WTC11 (cell line): ENCODE data around the gene NCKAP5. TPM values are rescaled to one million over a fixed set of nuclear protein-coding genes. Genes with fewer than 3 reads are reported as not detected.

Experiments
- ATAC-seq: fragments of 200-7000 bp; cut with Tn5 transposase; 2 replicates; pipeline ENCODE4 v1.10.0; 2021; ENCODE audit warnings: mild to moderate bottlenecking, moderate library complexity
- CTCF ChIA-PET: fragments of 300-600 bp; sonication (Branson Sonifier 250); formaldehyde crosslinking; loops from one replicate; lab custom pipeline; 2021; ENCODE audit warnings: antibody characterized with exemption; lab: Charles Lee
- POLR2A ChIA-PET: fragments of 350-600 bp; sonication (Branson Sonifier 250); formaldehyde crosslinking; loops from one replicate; lab custom pipeline; 2021; ENCODE audit warnings: antibody characterized with exemption; lab: Charles Lee
- DNase-seq: peaks from one replicate; pipeline ENCODE4 v3.0.0; 2021; ENCODE audit warnings: low spot score
- H3K27ac Mint-ChIP-seq: 2 replicates; pipeline ENCODE4 v1.8.0; 2021; ENCODE audit warnings: mixed read lengths
- H3K27me3 Mint-ChIP-seq: 2 replicates; pipeline ENCODE4 v1.8.0; 2021; ENCODE audit warnings: low read depth, mild to moderate bottlenecking, moderate library complexity, mixed read lengths
- H3K36me3 Mint-ChIP-seq: 2 replicates; pipeline ENCODE4 v1.8.0; 2021; ENCODE audit warnings: mixed read lengths
- H3K4me1 Mint-ChIP-seq: 2 replicates; pipeline ENCODE4 v1.8.0; 2022; ENCODE audit warnings: mixed read lengths
- H3K4me3 Mint-ChIP-seq: 2 replicates; pipeline ENCODE4 v1.8.0; 2021; ENCODE audit warnings: mild to moderate bottlenecking, moderate library complexity, mixed read lengths
- H3K9me3 Mint-ChIP-seq: 2 replicates; pipeline ENCODE4 v1.8.0; 2021; ENCODE audit warnings: mixed read lengths
- CREB1 ChIP-seq: sonication (generic); formaldehyde crosslinking; IDR thresholded peaks from 2 replicates; pipeline ENCODE4 v1.8.0; 2023; ENCODE audit warnings: mild to moderate bottlenecking, missing genetic modification reagents
- GABPB1 ChIP-seq: sonication (generic); formaldehyde crosslinking; IDR thresholded peaks from 2 replicates; pipeline ENCODE4 v1.8.1; 2023; ENCODE audit warnings: mild to moderate bottlenecking, missing genetic modification reagents
- IRF2 ChIP-seq: sonication (generic); formaldehyde crosslinking; IDR thresholded peaks from 2 replicates; pipeline ENCODE4 v1.8.0; 2022; ENCODE audit warnings: low read depth, missing genetic modification reagents, borderline replicate concordance
- MXD4 ChIP-seq: fragments of 250-450 bp; sonication (Bioruptor Pico); IDR thresholded peaks from 2 replicates; pipeline ENCODE4 v1.8.0; 2021; ENCODE audit warnings: mild to moderate bottlenecking, moderate library complexity, borderline replicate concordance
- NFATC4 ChIP-seq: fragments of 250-450 bp; sonication (Bioruptor Pico); IDR thresholded peaks from 2 replicates; pipeline ENCODE4 v1.9.0; 2021; ENCODE audit warnings: mild to moderate bottlenecking
- NFYB ChIP-seq: sonication (generic); formaldehyde crosslinking; conservative IDR thresholded peaks from 2 replicates; pipeline ENCODE4 v1.8.0; 2022; ENCODE audit warnings: low read depth, missing genetic modification reagents
- RORB ChIP-seq: fragments of 250-450 bp; sonication (Bioruptor Pico); IDR thresholded peaks from 2 replicates; pipeline ENCODE4 v1.9.0; 2021; ENCODE audit warnings: mild to moderate bottlenecking
- SMAD4 ChIP-seq: sonication (generic); formaldehyde crosslinking; IDR thresholded peaks from 2 replicates; pipeline ENCODE4 v1.8.0; 2022; ENCODE audit warnings: mild to moderate bottlenecking, missing genetic modification reagents
- SP1 ChIP-seq: sonication (generic); formaldehyde crosslinking; conservative IDR thresholded peaks from 2 replicates; pipeline ENCODE4 v1.8.1; 2022; ENCODE audit warnings: missing genetic modification reagents
- ZNF317 ChIP-seq: sonication (generic); formaldehyde crosslinking; IDR thresholded peaks from 2 replicates; pipeline ENCODE4 v1.8.1; 2023; ENCODE audit warnings: low read depth, mild to moderate bottlenecking, moderate library complexity, missing genetic modification reagents, borderline replicate concordance
- ZNF423 ChIP-seq: fragments of 250-450 bp; sonication (Bioruptor Pico); IDR thresholded peaks from 2 replicates; pipeline ENCODE4 v2.1.2; 2022; ENCODE audit warnings: mild to moderate bottlenecking, moderate library complexity
- ZNF671 ChIP-seq: fragments of 250-450 bp; sonication (Bioruptor Pico); IDR thresholded peaks from 2 replicates; pipeline ENCODE4 v1.8.0; 2021; ENCODE audit warnings: mild to moderate bottlenecking
- total RNA-seq: library from RNA; stranded (reverse); gene quantifications from 3 replicates; pipeline ENCODE4 v1.2.3, GENCODE V29; 2021
- TF ChIP-seq, protein P1 (sequence below): fragments of 250-450 bp; sonication (Bioruptor Pico); IDR thresholded peaks from 2 replicates; pipeline ENCODE4 v1.9.0; 2021; ENCODE audit warnings: mild to moderate bottlenecking
- TF ChIP-seq, protein P2 (sequence below): sonication (generic); formaldehyde crosslinking; IDR thresholded peaks from 2 replicates; pipeline ENCODE4 v1.8.1; 2023; ENCODE audit warnings: mild to moderate bottlenecking, missing genetic modification reagents
- TF ChIP-seq, protein P3 (sequence below): sonication (generic); formaldehyde crosslinking; IDR thresholded peaks from 2 replicates; pipeline ENCODE4 v1.8.0; 2022; ENCODE audit warnings: mild to moderate bottlenecking, missing genetic modification reagents
- TF ChIP-seq, protein P4 (sequence below): fragments of 250-450 bp; sonication (Bioruptor Pico); IDR thresholded peaks from 2 replicates; pipeline ENCODE4 v2.1.2; 2022; ENCODE audit warnings: mild to moderate bottlenecking, moderate library complexity
- TF ChIP-seq, protein P5 (sequence below): fragments of 200-600 bp; IDR thresholded peaks from 2 replicates; pipeline ENCODE4 v1.8.0; 2022; ENCODE audit warnings: antibody characterized with exemption
- TF ChIP-seq, protein P6 (sequence below): sonication (generic); formaldehyde crosslinking; IDR thresholded peaks from 2 replicates; pipeline ENCODE4 v1.8.1; 2023; ENCODE audit warnings: mild to moderate bottlenecking, missing genetic modification reagents

The NCKAP5 gene
- total RNA-seq, 1 experiment from 2014 or later: 0.55 TPM

DNA sequence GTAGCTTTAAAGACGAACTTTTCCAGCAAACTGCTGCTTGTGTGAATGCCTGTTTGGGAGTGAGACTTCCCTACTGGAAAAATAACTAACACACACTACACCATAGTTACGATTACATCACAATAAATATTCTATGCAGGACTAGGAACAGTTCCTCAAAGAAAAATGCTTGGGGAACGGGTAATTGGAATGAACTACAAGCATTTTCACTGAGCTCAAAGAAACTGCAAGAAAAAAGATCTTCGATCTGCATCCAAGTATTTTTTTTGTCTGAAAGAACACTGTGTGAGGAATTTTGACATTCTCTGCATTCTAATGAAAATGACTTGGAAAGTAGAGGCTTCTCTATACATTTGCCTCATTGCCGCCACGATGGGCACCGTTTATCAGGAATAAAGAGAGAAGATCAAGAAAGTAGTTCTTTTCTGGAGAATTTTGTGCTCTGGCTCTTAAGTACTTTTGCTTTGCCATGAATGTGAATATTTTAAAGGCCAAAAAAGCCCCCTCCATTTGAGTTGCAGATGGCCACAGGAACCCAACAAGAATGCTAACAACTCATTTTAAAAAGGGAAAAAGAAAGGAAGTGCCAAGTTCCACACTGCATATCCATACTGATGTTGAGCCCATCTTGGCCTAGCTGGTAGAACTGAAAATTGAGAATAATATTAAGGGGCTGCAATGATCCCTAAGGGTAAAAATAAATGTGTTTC, 911.8 kb downstream of the NCKAP5 start (continued):
- TF ChIP-seq, protein P1, sequence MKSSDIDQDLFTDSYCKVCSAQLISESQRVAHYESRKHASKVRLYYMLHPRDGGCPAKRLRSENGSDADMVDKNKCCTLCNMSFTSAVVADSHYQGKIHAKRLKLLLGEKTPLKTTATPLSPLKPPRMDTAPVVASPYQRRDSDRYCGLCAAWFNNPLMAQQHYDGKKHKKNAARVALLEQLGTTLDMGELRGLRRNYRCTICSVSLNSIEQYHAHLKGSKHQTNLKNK (CRISPR knock-in tag): no peak
- TF ChIP-seq, all 79 proteins: peak for 0

DNA sequence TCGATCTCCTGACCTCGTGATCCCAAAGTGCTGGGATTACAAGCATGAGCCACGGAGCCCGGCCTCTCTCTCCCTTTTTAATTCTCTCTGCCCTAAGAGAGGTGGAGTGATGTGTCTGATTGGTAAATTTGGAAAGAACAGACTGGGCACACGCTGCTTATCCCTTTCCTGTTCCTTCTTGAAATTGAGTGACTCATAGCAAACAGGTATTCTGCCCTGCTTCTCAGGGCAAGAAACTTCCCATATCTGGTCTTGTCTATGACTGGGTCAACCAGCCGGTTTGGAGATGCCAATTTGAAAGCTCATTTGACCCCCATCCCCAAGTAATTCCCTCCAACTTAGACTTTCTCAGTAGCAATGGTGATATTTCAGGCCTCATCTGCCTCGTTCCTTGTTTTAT, 913.3 kb downstream of the NCKAP5 start:
- CTCF ChIA-PET: no interaction called here
- no peak for DNase-seq
- Mint-ChIP-seq H3K9me3 (no peaks in the 10 kb centered on the region), H3K4me1 (peaks cover 14% of the 10 kb centered on the region), H3K27ac (no peak overlapping the region), H3K36me3 (no peaks in the 10 kb centered on the region), H3K4me3 (no peak overlapping the region), H3K27me3 (no peaks in the 10 kb centered on the region)
- POLR2A ChIA-PET: no interaction called here
- ATAC-seq: no peak
- TF ChIP-seq, protein P2, sequence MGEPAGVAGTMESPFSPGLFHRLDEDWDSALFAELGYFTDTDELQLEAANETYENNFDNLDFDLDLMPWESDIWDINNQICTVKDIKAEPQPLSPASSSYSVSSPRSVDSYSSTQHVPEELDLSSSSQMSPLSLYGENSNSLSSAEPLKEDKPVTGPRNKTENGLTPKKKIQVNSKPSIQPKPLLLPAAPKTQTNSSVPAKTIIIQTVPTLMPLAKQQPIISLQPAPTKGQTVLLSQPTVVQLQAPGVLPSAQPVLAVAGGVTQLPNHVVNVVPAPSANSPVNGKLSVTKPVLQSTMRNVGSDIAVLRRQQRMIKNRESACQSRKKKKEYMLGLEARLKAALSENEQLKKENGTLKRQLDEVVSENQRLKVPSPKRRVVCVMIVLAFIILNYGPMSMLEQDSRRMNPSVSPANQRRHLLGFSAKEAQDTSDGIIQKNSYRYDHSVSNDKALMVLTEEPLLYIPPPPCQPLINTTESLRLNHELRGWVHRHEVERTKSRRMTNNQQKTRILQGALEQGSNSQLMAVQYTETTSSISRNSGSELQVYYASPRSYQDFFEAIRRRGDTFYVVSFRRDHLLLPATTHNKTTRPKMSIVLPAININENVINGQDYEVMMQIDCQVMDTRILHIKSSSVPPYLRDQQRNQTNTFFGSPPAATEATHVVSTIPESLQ (CRISPR knock-in tag): no peak
- TF ChIP-seq NFYB: no peak
- TF ChIP-seq SMAD4 (CRISPR knock-in tag): no peak
- no peak for TF ChIP-seq RORB
- TF ChIP-seq IRF2: no peak
- no peak for TF ChIP-seq GABPB1
- no peak for TF ChIP-seq ZNF317
- TF ChIP-seq MXD4 (CRISPR knock-in tag): no peak
- TF ChIP-seq, protein P3, sequence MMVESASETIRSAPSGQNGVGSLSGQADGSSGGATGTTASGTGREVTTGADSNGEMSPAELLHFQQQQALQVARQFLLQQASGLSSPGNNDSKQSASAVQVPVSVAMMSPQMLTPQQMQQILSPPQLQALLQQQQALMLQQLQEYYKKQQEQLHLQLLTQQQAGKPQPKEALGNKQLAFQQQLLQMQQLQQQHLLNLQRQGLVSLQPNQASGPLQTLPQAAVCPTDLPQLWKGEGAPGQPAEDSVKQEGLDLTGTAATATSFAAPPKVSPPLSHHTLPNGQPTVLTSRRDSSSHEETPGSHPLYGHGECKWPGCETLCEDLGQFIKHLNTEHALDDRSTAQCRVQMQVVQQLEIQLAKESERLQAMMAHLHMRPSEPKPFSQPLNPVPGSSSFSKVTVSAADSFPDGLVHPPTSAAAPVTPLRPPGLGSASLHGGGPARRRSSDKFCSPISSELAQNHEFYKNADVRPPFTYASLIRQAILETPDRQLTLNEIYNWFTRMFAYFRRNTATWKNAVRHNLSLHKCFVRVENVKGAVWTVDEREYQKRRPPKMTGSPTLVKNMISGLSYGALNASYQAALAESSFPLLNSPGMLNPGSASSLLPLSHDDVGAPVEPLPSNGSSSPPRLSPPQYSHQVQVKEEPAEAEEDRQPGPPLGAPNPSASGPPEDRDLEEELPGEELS (CRISPR knock-in tag): no peak
- no peak for TF ChIP-seq ZNF671 (CRISPR knock-in tag)
- TF ChIP-seq CREB1 (CRISPR knock-in tag): no peak

DNA sequence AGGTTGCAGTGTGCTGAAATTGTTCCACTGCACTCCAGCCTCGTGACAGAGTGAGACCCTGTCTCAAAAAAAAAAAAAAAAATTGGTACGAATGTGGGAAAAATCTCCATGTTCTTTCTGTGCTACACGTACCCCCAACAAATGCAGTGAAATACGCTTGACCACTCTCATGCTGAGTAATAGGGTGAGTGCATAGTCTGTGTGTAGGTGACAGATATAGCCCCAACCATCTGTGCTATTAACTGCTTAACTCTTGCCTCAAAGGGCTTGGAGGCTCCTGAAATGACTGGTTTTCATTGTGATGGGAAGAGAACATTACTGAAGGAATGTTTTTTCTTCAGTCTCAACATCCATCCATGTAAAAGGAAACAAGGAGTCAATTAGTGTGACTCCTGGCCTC, 913.9 kb downstream of the NCKAP5 start:
- H3K4me1 Mint-ChIP-seq: peaks cover 14% of the 10 kb centered on the region
- ATAC-seq (no peak), DNase-seq (no peak)
- H3K27ac Mint-ChIP-seq: no peak overlapping the region
- H3K27me3 Mint-ChIP-seq: no peaks in the 10 kb centered on the region
- no peaks in the 10 kb centered on the region for H3K9me3 Mint-ChIP-seq
- POLR2A ChIA-PET: no interaction called here
- TF ChIP-seq NFATC4 (CRISPR knock-in tag) (no peak), ZNF423 (CRISPR knock-in tag) (no peak), ZNF317 (no peak), SP1 (no peak)
- TF ChIP-seq, protein P4, sequence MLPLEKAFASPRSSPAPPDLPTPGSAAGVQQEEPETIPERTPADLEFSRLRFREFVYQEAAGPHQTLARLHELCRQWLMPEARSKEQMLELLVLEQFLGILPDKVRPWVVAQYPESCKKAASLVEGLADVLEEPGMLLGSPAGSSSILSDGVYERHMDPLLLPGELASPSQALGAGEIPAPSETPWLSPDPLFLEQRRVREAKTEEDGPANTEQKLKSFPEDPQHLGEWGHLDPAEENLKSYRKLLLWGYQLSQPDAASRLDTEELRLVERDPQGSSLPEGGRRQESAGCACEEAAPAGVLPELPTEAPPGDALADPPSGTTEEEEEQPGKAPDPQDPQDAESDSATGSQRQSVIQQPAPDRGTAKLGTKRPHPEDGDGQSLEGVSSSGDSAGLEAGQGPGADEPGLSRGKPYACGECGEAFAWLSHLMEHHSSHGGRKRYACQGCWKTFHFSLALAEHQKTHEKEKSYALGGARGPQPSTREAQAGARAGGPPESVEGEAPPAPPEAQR: no peak
- TF ChIP-seq, protein P5, sequence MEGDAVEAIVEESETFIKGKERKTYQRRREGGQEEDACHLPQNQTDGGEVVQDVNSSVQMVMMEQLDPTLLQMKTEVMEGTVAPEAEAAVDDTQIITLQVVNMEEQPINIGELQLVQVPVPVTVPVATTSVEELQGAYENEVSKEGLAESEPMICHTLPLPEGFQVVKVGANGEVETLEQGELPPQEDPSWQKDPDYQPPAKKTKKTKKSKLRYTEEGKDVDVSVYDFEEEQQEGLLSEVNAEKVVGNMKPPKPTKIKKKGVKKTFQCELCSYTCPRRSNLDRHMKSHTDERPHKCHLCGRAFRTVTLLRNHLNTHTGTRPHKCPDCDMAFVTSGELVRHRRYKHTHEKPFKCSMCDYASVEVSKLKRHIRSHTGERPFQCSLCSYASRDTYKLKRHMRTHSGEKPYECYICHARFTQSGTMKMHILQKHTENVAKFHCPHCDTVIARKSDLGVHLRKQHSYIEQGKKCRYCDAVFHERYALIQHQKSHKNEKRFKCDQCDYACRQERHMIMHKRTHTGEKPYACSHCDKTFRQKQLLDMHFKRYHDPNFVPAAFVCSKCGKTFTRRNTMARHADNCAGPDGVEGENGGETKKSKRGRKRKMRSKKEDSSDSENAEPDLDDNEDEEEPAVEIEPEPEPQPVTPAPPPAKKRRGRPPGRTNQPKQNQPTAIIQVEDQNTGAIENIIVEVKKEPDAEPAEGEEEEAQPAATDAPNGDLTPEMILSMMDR: no peak
- TF ChIP-seq, protein P6, sequence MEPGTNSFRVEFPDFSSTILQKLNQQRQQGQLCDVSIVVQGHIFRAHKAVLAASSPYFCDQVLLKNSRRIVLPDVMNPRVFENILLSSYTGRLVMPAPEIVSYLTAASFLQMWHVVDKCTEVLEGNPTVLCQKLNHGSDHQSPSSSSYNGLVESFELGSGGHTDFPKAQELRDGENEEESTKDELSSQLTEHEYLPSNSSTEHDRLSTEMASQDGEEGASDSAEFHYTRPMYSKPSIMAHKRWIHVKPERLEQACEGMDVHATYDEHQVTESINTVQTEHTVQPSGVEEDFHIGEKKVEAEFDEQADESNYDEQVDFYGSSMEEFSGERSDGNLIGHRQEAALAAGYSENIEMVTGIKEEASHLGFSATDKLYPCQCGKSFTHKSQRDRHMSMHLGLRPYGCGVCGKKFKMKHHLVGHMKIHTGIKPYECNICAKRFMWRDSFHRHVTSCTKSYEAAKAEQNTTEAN: no peak
- H3K4me3 Mint-ChIP-seq: no peak overlapping the region
- CTCF ChIA-PET: no interaction called here
- no peaks in the 10 kb centered on the region for H3K36me3 Mint-ChIP-seq
